Measurements from ENCODE around the gene RAC3. TPM values are rescaled to one million over a fixed set of nuclear protein-coding genes. Genes with fewer than 3 reads are reported as not detected.

Gene RAC3
- polyA plus RNA-seq, 1 donor (not counting 4 experiments of a cell fraction or from before 2014, with no cell fraction given) = 12.3 TPM

DNA sequence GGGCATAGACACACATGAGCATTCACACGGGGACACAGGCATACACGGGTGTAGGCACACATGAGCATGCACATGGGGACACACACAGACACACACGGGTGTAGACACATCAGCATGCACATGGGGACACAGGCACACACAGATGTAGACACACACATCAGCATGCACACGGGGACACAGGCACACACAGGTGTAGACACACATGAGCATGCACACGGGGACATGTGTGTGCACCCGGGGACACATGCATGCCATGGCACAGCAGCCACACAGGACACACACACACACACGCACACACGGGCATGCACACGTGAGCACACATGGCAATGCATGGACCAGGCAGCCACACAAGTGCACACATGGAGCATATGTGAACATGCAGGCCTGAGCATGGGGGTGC, 11.2 kb downstream of the RAC3 start:
- no peak for TF ChIP-seq EZH2 (IDR thresholded peaks at IDR 0.05; ENCODE audit: low read length)
- TF ChIP-seq, protein P1, sequence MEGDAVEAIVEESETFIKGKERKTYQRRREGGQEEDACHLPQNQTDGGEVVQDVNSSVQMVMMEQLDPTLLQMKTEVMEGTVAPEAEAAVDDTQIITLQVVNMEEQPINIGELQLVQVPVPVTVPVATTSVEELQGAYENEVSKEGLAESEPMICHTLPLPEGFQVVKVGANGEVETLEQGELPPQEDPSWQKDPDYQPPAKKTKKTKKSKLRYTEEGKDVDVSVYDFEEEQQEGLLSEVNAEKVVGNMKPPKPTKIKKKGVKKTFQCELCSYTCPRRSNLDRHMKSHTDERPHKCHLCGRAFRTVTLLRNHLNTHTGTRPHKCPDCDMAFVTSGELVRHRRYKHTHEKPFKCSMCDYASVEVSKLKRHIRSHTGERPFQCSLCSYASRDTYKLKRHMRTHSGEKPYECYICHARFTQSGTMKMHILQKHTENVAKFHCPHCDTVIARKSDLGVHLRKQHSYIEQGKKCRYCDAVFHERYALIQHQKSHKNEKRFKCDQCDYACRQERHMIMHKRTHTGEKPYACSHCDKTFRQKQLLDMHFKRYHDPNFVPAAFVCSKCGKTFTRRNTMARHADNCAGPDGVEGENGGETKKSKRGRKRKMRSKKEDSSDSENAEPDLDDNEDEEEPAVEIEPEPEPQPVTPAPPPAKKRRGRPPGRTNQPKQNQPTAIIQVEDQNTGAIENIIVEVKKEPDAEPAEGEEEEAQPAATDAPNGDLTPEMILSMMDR (optimal IDR thresholded peaks at IDR 0.05 in 1 of 3, IDR thresholded peaks at IDR 0.05 in 1 of 3, conservative IDR thresholded peaks at IDR 0.05 in 1 of 3; ENCODE audit: extremely low read depth in 1 of 3, insufficient read depth in 2 of 3, low read length in 3 of 3) = no peak
- Histone ChIP-seq H4K20me1 (ENCODE audit: control insufficient read depth, extremely low read depth, insufficient read depth, low read length) (no peaks in the 10 kb centered on the region), H3K9ac (ENCODE audit: control insufficient read depth, extremely low read depth, insufficient read depth, low read length) (no peak overlapping the region), H3K27ac (ENCODE audit: control insufficient read depth, insufficient read depth, low read length) (no peak overlapping the region), H3K36me3 (ENCODE audit: control insufficient read depth in 2 of 2, extremely low read depth in 1 of 2, insufficient read depth in 2 of 2, low read length in 2 of 2) (peaks cover 0 to 1% of the 10 kb centered on the region in 2 experiments), H2AFZ (ENCODE audit: control insufficient read depth, low read length) (no peak overlapping the region), H3K4me2 (ENCODE audit: control insufficient read depth, extremely low read depth, insufficient read depth, low read depth, low read length) (no peak overlapping the region), H3K27me3 (ENCODE audit: control insufficient read depth, extremely low read depth, insufficient read depth, low read length) (no peaks in the 10 kb centered on the region), H3K9me3 (ENCODE audit: control insufficient read depth, low read depth, low read length) (no peaks in the 10 kb centered on the region), H3K4me1 (ENCODE audit: control insufficient read depth, extremely low read depth, insufficient read depth, low read length) (peaks cover 4% of the 10 kb centered on the region), H3K79me2 (ENCODE audit: control insufficient read depth, insufficient read depth, low read length) (no peaks in the 10 kb centered on the region), H3K4me3 (ENCODE audit: control insufficient read depth in 2 of 3, extremely low read depth in 1 of 3, insufficient read depth in 2 of 3, low read depth in 1 of 3, low read length in 3 of 3) (no peak overlapping the region), H3K9me1 (ENCODE audit: control insufficient read depth, extremely low read depth, insufficient read depth, low read length) (no peaks in the 10 kb centered on the region)
- dilution Hi-C loops (cut with MboI; ENCODE audit: extremely low pct_ligation_motif_present, low sequenced_read_pairs) = no loop called here
- DNase-seq (ENCODE audit: low read depth, low spot score) (no peak), FAIRE-seq (no peak)

DNA sequence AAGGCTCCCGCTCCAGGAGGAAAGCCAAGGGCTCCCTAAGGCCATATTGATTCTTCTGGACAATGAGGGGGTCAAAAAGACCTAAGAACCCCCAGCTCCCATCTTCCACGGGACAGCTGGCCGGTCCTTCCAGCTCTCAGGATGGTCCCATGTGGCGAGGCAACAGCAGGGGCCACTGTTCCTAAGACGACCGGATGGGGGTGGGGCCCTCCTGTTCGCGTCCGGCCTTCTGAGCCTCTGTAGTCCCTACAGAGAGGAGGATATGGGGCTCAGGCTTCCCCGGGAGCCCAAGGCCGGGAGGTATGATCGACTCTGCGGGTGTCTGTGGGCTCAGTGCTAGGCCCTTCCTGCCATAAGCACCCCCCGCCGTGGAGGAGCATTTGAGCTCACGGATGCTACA, 12.0 kb downstream of the RAC3 start:
- Histone ChIP-seq H3K36me3 (ENCODE audit: control insufficient read depth in 2 of 2, extremely low read depth in 1 of 2, insufficient read depth in 2 of 2, low read length in 2 of 2) (peaks cover 4% of the 10 kb centered on the region in 2 experiments), H4K20me1 (ENCODE audit: control insufficient read depth, extremely low read depth, insufficient read depth, low read length) (no peaks in the 10 kb centered on the region), H3K4me1 (ENCODE audit: control insufficient read depth, extremely low read depth, insufficient read depth, low read length) (no peaks in the 10 kb centered on the region), H2AFZ (ENCODE audit: control insufficient read depth, low read length) (no peak overlapping the region), H3K27me3 (ENCODE audit: control insufficient read depth, extremely low read depth, insufficient read depth, low read length) (no peaks in the 10 kb centered on the region), H3K4me2 (ENCODE audit: control insufficient read depth, extremely low read depth, insufficient read depth, low read depth, low read length) (no peak overlapping the region), H3K79me2 (ENCODE audit: control insufficient read depth, insufficient read depth, low read length) (no peaks in the 10 kb centered on the region), H3K27ac (ENCODE audit: control insufficient read depth, insufficient read depth, low read length) (no peak overlapping the region), H3K9me1 (ENCODE audit: control insufficient read depth, extremely low read depth, insufficient read depth, low read length) (no peaks in the 10 kb centered on the region), H3K9ac (ENCODE audit: control insufficient read depth, extremely low read depth, insufficient read depth, low read length) (no peak overlapping the region), H3K9me3 (ENCODE audit: control insufficient read depth, low read depth, low read length) (no peaks in the 10 kb centered on the region), H3K4me3 (ENCODE audit: control insufficient read depth in 2 of 3, extremely low read depth in 1 of 3, insufficient read depth in 2 of 3, low read depth in 1 of 3, low read length in 3 of 3) (no peak overlapping the region)
- TF ChIP-seq, protein P1 (optimal IDR thresholded peaks at IDR 0.05 in 1 of 3, IDR thresholded peaks at IDR 0.05 in 1 of 3, conservative IDR thresholded peaks at IDR 0.05 in 1 of 3; ENCODE audit: extremely low read depth in 1 of 3, insufficient read depth in 2 of 3, low read length in 3 of 3) = no peak
- no peak for TF ChIP-seq EZH2 (IDR thresholded peaks at IDR 0.05; ENCODE audit: low read length)
- FAIRE-seq (no peak), DNase-seq (ENCODE audit: low read depth, low spot score) (no peak)
- dilution Hi-C loops (cut with MboI; ENCODE audit: extremely low pct_ligation_motif_present, low sequenced_read_pairs) = no loop called here
